Measurements from ENCODE around the gene COX8A.
A peak's percentile ranks its signal among the peaks of the same experiment; 100 is the strongest.

The COX8A gene

GRCh38 chr11:64003807-64004589 is 29.6 kb downstream of the COX8A start:
- DNase-seq, result no peak

- DNase-seq, result no peak
Measured at GRCh38 chr11:64004590-64004984, 30.2 kb downstream of the COX8A start.

GRCh38 chr11:64005691-64006090 is 31.3 kb downstream of the COX8A start:
- DNase-seq, result no peak

GRCh38 chr11:64006398-64006797 is 32.0 kb downstream of the COX8A start:
- DNase-seq, result no peak

- peak; percentile 20 for DNase-seq
Measured at GRCh38 chr11:64007160-64007628, 32.8 kb downstream of the COX8A start.

- peak; percentile 46 for DNase-seq
Measured at GRCh38 chr11:64007629-64008282, 33.3 kb downstream of the COX8A start.

- DNase-seq, result no peak
Measured at GRCh38 chr11:64008283-64008913, 34.0 kb downstream of the COX8A start.

GRCh38 chr11:64008914-64009633 is 34.7 kb downstream of the COX8A start:
- DNase-seq, result no peak

GRCh38 chr11:64009710-64010109 is 35.3 kb downstream of the COX8A start:
- no peak for DNase-seq

GRCh38 chr11:64010783-64011182 is 36.4 kb downstream of the COX8A start:
- DNase-seq, result no peak

- DNase-seq, result no peak
Measured at GRCh38 chr11:64011371-64011770, 37.0 kb downstream of the COX8A start.

- DNase-seq, result no peak
Measured at GRCh38 chr11:64013141-64013896, 38.9 kb downstream of the COX8A start.

GRCh38 chr11:64014356-64014755 is 39.9 kb downstream of the COX8A start:
- DNase-seq, result no peak

GRCh38 chr11:64015510-64015909 is 41.1 kb downstream of the COX8A start:
- DNase-seq, result no peak

GRCh38 chr11:64015935-64016845 is 41.8 kb downstream of the COX8A start:
- DNase-seq, result peak; percentile 70

GRCh38 chr11:64017945-64018224 is 43.5 kb downstream of the COX8A start:
- DNase-seq, result no peak

GRCh38 chr11:64018310-64018709 is 43.9 kb downstream of the COX8A start:
- peak; percentile 15 for DNase-seq

- peak; percentile 38 for DNase-seq
Measured at GRCh38 chr11:64019106-64020037, 45.0 kb downstream of the COX8A start.

- peak; percentile 22 for DNase-seq
Measured at GRCh38 chr11:64020976-64021756, 46.7 kb downstream of the COX8A start.

GRCh38 chr11:64021757-64022093 is 47.3 kb downstream of the COX8A start:
- peak; percentile 64 for DNase-seq
